GM18499 (cell line): ENCODE data around the gene MCL1.

Experiments
- ATAC-seq: cut with Tn5 transposase; IDR thresholded peaks from one replicate; pipeline ENCODE4 v1.9.1; 2021; ENCODE audit warnings: moderate number of reproducible peaks; ENCODE audit not compliant: insufficient read depth, unreplicated experiment

Gene MCL1

DNA sequence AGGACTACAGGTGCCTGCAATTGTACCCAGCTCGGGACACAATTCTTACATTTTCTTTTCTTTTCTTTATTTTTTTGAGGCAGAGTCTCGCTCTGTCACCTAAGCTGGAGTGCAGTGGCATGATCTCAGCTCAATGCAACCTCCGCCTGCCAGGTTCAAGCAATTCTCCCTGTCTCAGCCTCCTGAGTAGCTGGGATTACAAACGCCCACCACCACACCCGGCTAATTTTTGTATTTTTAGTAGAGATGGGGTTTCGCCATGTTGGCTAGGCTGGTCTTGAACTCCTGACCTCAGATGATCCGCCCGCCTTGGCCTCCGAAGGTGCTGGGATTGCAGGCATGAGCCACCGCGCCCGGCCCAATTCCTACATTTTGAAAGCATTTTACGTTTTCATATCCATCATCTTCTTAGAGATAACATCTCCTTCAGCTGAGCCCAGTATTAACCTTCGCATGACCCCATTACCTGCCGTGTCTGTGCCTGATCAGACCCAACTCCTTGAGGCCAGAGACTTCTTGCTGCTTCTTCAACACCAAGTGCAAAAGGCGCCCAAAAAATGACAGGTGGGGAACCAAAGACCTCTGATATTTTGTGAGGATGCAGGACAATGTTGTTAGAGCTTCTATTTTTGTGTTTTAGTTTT is 33.0 kb downstream of the MCL1 start:
- no peak for ATAC-seq

DNA sequence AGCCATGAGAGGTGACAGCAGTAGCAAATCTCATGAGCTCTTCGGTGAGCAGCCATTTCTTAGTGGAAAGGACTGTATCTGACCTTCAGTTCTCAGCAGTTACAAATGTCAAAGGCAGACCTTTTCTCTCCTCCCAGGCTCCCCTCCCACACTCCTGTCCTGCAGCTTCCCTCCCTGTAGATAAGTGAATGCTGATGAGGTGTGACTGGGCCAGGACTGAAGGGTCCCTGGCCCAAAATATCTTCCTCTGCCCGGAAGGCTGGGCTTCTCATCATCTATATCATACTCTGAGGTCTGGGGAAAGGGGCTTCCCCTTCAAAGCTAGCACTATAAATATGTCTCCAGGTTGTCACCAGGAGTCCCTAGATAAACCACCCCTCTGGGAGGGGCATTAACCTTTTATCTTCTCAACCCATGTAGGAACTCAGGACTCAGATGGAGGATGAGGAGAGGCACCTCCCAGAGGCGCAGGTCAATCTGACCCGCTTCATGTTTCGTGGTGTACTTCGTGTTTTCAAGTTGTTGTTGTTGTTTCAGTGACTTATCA is 33.9 kb downstream of the MCL1 start:
- ATAC-seq: no peak

DNA sequence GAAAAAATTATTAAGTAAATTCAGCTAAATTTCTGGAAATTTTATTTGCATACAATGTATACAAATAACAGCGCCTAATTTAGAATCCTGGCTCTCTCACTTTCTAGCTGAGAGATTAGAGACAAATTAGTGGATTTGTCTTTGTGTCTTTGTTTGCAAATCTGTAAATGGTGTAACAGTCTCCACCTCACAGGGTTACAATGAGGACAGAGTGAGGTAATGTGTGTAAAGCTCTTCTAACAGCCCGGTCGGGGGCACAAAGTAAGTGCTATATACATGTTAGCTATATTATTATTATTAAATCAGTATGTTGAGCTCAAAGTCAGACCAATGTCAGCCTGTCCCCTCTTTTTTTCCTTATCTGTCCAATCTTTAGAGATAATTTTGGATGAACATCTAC is 35.2 kb downstream of the MCL1 start:
- ATAC-seq: no peak

DNA sequence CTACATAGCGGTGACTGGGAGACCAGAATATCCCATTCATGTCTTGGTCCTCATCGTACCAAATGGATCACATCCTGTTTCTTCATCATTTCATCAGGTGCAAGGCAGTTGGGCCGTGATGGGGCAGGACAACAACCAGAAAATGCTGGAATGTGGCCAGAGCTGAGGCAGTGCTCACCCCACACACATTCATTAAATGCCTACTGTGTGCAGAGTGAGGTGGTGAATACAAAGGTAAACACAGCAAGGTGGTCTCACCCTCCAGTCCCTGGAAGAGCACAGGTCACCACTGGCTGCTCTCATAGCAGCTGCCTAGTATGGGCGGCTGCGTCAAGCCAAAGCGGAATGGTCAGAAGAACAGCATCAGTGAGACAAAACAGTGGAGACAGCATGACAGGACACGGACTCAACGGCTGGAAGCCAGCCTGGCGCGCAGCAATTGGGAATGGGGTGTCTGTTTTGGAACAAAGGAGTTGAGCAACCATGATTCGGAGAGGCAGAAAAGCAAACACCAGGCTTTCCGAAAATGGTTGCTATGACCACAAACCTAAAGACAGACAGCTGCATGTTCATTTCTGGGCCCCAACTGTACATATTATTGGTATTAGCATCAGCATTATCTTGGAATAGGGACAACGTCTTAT is 35.8 kb downstream of the MCL1 start:
- no peak for ATAC-seq

DNA sequence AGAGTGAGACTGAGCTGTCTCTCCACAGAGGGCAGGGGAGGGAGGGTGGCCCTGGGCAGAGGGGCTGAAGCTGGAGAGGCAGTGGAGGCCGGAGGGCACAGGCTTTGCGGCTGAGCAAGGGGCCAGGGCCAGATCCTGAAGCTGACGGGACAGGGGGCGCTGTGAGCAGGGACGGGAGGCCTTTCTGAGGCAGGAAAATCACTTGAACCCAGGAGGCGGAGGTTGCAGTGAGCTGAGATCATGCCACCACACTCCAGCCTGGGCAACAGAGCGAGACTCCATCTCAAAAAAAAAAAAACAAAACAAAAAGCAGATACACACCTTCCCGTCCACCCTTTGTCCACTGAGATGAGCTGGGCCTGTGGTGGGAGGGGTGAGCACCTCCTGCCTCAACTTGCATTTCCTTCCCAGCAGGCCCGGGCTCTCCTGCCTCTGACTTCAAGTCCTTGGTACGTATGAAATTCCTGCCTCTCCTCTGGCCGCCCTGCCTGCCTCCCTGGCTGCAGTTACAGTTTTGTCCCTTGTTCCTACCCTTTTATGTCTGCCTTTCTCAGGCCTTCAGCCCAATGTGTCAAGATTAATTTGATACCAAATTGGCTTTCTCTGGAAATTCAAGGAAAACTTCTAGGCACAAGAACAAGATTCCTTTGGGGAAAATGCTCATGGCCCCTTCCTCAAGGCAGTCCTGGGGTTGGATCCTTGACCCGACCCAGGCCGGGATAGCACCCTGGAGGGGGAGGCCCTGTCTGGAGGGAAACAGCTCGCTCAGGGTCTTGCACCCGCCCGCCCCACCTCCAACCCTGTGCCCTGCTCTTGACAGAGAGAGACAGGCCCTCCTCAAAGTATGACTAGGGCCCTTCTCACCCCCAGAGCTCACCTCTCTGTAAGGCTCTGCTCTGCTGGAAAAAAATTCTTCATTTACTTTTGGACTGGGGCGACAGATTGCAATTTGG is 41.4 kb downstream of the MCL1 start:
- no peak for ATAC-seq

DNA sequence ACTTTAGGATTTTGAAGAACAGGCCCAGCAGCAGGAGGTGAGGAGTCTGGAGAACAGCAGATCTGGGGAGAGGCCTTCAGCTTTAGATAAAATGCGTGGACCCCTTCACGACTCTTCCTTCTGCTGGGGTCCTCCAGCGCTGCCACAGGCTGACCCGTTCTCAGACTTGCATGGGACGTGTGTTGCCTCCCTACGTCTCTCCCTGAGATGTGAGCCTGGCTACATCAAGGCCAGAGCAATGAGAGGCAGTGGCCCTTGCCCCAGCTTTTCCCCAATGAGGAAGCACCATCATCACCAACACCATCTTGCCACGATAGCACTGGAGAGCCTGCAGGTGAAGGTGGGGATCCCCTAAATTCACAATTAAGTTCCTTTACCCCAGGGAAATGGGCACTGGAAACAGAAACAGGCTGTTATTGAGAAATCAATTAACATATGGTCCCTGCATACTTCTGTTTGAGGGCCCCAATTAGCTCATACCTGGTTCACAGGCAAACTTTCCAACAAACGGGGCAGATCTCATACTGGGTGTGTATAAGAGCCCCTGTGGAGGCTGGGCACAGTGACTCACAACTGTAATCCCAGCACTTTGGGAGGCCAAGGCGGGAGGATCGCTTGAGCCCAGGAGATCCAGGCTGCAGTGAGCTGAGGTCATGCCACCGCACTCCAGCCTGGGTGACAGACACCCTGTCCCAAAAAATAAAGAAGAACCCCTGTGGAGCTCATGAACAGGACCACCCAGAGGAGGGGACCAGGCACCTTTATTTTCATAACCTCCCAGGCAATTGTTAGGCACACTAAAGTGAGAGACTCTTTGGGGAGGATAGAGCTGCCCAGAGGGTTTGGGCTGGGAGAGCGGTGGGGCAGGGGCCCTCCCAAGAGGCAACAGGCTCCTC is 42.3 kb downstream of the MCL1 start:
- ATAC-seq: no peak

DNA sequence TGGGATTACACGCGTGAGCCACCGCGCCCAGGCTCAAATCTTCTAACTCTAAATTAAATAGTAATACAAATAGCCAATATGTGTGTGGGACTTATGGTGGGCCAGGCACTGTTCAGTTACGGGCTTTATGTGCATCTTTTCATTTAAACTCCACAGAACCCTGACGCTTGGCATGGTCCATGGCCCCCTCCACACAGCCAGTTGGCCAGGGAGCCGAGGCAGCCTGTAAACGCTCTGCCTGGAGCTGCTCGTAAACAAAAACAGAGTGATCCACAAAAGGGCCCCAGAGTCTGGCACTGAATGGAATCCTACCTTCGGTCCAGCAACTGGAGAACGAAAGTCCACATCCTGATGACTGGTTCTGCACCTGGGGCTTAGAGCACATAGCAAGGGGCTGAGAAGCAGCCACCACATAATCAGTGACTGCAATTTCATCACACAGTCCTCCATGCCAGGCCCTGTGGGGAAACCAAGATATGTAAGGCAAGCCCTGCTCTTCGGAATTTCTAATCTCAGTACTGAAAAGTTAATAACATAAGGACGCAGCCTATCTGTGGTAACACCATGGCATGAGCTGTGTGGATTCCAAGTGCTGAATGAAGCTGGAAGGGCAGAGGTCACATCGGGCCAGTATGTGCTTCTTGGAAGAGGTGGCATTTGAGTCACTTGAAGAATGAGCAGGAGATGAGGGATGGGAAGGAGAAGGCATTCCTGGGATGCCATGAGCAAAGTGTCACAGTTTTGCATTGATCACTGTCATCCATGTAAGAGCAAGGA is 43.7 kb downstream of the MCL1 start:
- no peak for ATAC-seq

DNA sequence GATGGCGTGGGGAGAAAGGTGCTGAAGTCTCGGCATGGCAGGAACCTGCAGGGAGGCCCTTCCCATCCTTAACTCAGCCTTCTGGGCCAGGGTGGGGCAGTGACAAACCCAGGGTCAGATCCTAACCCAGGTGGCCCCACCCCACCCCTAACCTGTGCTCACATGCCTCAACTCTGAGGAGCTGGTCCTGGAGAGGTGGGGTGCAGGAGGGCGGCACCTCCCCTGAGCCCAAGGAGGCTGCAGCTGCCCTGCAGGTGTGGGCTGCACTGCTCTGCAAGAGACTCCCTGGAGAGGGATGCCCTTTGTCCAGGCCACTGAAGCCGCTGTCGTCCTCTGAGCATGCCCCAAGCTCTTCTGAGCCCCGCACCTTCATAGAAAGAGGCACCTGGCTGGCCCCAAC is 45.4 kb downstream of the MCL1 start:
- no peak for ATAC-seq

DNA sequence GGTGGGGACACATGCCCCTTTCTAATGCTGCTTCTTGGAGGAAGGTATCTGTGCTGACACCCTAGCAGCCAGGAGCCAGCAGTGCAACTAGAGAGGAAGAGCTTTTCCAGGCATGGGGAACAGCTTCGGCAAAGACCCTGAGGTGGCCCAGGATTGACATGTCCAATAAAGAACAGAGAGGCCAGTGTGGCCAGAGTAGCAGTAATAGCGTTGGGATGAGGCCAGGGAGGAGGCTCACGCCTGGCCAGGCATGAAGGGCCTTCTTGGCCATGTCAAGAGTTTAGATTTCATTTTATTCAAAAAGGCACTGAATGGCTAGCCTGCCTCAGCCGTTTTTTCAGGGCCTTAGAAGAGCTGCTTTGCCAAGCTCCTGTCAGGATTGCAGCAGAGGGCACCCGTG is 46.5 kb downstream of the MCL1 start:
- no peak for ATAC-seq

DNA sequence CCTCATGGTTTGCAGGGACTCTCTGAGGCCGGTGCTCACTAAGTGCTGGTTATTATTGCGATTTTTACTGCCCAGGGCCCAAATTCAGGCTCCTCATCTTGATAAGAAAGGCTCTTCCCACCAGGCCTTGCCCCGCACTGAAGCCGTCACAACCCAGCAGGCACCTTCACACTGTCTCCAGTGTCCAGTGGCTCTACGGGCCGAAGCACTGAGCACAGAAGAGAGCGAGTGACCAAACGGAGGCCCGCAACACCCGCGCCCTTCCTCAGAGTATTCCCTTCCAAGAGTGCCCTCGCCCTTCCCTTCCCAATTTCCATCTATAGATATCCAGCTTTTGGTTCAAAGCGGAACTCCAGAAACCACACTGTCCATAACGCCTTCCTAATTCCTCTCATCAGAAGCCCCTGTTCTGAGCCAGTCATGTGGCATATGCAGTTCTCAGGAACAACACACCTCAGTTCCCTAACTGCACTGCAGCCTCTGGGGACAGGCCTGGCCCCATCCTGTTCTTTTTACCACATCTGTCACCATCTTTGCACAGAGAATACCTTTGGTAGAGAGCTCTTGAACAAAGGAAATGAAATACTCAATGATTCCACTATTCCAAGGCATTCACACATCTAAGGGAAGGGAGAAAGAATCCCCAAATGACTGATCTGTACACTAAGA is 48.8 kb downstream of the MCL1 start:
- ATAC-seq: no peak

DNA sequence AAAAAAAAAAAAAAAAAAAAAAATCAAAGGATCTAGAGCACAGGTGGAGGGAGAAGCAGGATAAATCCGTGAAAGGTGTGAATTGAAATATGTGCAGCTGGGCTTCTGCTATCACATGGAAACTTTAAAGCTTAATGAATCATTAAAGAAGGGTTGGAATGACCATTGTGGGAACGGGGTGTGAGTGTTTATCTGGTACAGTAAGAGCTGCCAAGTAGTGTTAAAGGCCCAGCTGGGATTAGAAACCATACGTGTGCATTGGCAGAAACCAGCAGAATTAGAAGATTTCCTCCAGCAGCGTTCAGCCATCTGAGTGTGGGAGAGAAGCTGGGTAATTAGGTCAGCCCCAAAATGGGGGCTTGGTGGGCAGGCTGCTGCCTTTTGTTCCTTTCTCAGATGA is 50.4 kb downstream of the MCL1 start:
- ATAC-seq: no peak

DNA sequence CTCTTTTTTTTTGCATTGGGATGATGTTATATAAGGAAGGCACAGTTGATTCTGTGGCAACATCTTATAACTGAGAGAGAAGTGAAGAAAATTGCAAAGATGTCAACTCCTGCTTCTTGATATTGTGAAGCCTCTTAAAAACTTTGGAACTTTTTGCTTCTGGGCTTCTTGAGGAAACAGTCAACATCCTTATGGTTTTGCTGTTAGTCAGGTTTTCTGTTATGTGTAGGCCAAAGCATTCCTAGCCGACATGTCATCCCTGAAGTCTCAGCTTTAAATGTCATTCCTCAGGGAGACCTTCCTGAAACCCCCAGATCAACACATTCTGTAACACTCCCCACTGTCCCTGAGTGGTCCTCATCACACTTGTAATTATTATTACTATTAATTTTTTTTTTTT is 51.2 kb downstream of the MCL1 start:
- no peak for ATAC-seq

DNA sequence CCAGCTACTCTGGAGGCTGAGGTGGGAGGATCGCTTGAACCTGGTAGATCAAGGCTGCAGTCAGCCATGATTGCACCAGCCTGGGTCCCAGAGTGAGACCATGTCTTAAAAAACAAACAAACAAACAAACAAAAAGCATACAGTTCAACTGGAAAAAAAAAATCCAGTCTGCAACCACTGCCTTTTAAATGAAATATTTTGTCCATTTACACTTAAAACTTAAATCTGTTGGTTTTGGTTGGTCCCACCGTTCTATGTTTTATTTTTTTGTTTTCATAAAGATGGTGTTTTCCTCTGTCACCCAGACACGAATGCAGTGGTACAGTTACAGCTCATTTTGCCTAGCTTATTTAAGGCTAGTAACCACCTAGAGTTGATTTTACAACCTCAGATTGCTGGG is 54.1 kb downstream of the MCL1 start:
- no peak for ATAC-seq
